AG04450 (cell line): ENCODE results near the gene GAREM1. TPM values are rescaled to one million over a fixed set of nuclear protein-coding genes. Genes with fewer than 3 reads are reported as not detected.

Source experiments
- CTCF ChIA-PET: fragments of 300-600, 350-600 bp; formaldehyde crosslinking; extraction: SDS; loops from one replicate; lab custom pipeline; 2022; ENCODE audit warnings: antibody characterized with exemption, inconsistent platforms; lab: Charles Lee
- POLR2A ChIA-PET: fragments of 350-600 bp; formaldehyde crosslinking; extraction: SDS; loops from one replicate; lab custom pipeline; 2021; ENCODE audit warnings: antibody characterized with exemption, inconsistent platforms; lab: Yijun Ruan, JAX
- DNase-seq: peaks from one replicate; pipeline ENCODE4 v3.0.0-alpha.2; 2011; ENCODE audit warnings: low read depth, low spot score
- H3K27ac ChIP-seq: one replicate; pipeline ENCODE4 v1.5.1; 2012; ENCODE audit warnings: low read depth, low read length, control low read depth
- H3K27me3 ChIP-seq: one replicate; pipeline ENCODE4 v1.6.0; 2012; ENCODE audit warnings: low read length; ENCODE audit not compliant: control insufficient read depth, insufficient read depth
- H3K4me3 ChIP-seq: 2 replicates; pipeline ENCODE4 v1.5.1; 2011; ENCODE audit warnings: mild to moderate bottlenecking, low read depth, low read length, control low read depth
- H3K9me3 ChIP-seq: 2 replicates; pipeline ENCODE4 v1.5.1; 2012; ENCODE audit warnings: low read length; ENCODE audit not compliant: control insufficient read depth, insufficient read depth
- polyA plus RNA-seq: library from polyadenylated mRNA; depleted of rRNA; stranded (reverse); fragments of >200 nt; gene quantifications from 2 replicates; pipeline ENCODE4 v1.2.3, GENCODE V29; 2011
- TF ChIP-seq, protein P1 (sequence below): IDR thresholded peaks from 2 replicates; pipeline ENCODE4 v1.5.1; 2011; ENCODE audit warnings: low read depth, low read length, control low read depth, inconsistent platforms

Gene GAREM1
- polyA plus RNA-seq, 1 experiment: 3.4 TPM

DNA sequence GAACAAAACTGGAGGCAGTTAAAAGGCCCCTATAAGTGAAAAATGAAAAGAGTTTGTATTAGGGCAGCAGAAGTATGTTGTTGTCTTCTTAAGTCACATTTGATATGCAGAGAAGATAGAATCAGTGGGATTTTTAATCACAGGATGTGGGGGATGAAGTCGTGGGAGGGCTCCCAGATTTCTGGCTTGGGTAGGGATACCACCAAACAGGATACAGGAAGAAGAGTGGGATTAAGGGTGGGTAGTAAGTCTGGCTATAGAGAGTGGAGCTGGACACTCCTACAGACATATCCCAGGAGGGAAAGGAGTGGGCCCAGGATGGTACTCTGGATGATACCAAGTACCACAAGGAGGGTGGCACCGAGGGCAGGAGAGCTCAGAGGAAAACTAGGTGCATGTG is 99.3 kb downstream of the GAREM1 start:
- Histone ChIP-seq H3K9me3 (no peaks in the 10 kb centered on the region), H3K4me3 (no peak overlapping the region), H3K27ac (no peak overlapping the region), H3K27me3 (no peaks in the 10 kb centered on the region)
- ChIA-PET POLR2A (no interaction called here), CTCF (interaction anchor here (1.0 to 1.9 kb wide), 3 partner anchors 12 to 100 kb away, joined by 3 to 7 read pairs (median 4); partner anchors contain the start of gene GAREM1)
- TF ChIP-seq, protein P1, sequence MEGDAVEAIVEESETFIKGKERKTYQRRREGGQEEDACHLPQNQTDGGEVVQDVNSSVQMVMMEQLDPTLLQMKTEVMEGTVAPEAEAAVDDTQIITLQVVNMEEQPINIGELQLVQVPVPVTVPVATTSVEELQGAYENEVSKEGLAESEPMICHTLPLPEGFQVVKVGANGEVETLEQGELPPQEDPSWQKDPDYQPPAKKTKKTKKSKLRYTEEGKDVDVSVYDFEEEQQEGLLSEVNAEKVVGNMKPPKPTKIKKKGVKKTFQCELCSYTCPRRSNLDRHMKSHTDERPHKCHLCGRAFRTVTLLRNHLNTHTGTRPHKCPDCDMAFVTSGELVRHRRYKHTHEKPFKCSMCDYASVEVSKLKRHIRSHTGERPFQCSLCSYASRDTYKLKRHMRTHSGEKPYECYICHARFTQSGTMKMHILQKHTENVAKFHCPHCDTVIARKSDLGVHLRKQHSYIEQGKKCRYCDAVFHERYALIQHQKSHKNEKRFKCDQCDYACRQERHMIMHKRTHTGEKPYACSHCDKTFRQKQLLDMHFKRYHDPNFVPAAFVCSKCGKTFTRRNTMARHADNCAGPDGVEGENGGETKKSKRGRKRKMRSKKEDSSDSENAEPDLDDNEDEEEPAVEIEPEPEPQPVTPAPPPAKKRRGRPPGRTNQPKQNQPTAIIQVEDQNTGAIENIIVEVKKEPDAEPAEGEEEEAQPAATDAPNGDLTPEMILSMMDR: no peak
- no peak for DNase-seq

- Histone ChIP-seq H3K27me3 (no peaks in the 10 kb centered on the region), H3K4me3 (no peak overlapping the region), H3K9me3 (no peaks in the 10 kb centered on the region), H3K27ac (no peak overlapping the region)
- CTCF ChIA-PET: no interaction called here
- TF ChIP-seq, protein P1: no peak
- POLR2A ChIA-PET: no interaction called here
- DNase-seq: no peak
Observed at GRCh38 chr18:32368991-32369390, 101.7 kb downstream of the GAREM1 start.

GRCh38 chr18:32368170-32368569 is 102.5 kb downstream of the GAREM1 start:
- no peaks in the 10 kb centered on the region for H3K9me3 ChIP-seq
- ChIA-PET CTCF (interaction anchor here (0.6 kb wide), 1 partner anchor 103 kb away, joined by 3 read pairs; the partner anchor contains the start of gene GAREM1), POLR2A (no interaction called here)
- DNase-seq: no peak
- H3K4me3 ChIP-seq: no peak overlapping the region
- TF ChIP-seq, protein P1: no peak
- no peak overlapping the region for H3K27ac ChIP-seq
- H3K27me3 ChIP-seq: no peaks in the 10 kb centered on the region

- DNase-seq: no peak
- H3K9me3 ChIP-seq: no peaks in the 10 kb centered on the region
- CTCF ChIA-PET: no interaction called here
- no peaks in the 10 kb centered on the region for H3K27me3 ChIP-seq
- TF ChIP-seq, protein P1: no peak
- H3K27ac ChIP-seq: no peak overlapping the region
- POLR2A ChIA-PET: no interaction called here
- no peak overlapping the region for H3K4me3 ChIP-seq
Observed at GRCh38 chr18:32366586-32367538, 103.8 kb downstream of the GAREM1 start.

DNA sequence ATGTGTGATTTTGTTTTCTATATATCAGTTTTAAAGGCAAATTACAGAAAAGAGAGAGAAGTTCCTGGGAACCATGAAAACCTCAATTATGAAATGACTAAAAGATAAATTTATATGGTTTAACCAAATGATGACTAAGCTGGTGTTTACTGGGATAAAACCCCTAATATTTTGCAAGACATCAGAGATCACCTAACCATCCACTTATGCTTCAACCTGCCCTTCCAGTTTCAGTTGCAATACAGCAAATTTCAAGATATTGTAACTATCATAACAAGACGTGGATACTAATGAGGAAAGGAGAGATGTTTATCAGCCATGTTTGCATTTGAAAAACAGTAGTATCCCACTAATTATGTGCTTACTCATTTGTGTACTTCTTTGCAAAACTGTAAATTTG is 108.2 kb downstream of the GAREM1 start:
- ChIA-PET POLR2A (no interaction called here), CTCF (interaction anchor here (1.4 to 1.7 kb wide), 2 partner anchors 67 to 73 kb away, joined by 3 to 7 read pairs; no protein-coding TSS in a partner anchor)
- TF ChIP-seq, protein P1: no peak
- Histone ChIP-seq H3K27me3 (no peaks in the 10 kb centered on the region), H3K27ac (no peak overlapping the region), H3K4me3 (no peak overlapping the region), H3K9me3 (no peaks in the 10 kb centered on the region)
- no peak for DNase-seq
